ENCODE data around the gene RNF149.

RNF149 gene

GRCh38 chr2:101295895-101296294 is 12.6 kb downstream of the RNF149 start:
- no peak for DNase-seq (ENCODE audit: low read depth, low spot score)

DNA sequence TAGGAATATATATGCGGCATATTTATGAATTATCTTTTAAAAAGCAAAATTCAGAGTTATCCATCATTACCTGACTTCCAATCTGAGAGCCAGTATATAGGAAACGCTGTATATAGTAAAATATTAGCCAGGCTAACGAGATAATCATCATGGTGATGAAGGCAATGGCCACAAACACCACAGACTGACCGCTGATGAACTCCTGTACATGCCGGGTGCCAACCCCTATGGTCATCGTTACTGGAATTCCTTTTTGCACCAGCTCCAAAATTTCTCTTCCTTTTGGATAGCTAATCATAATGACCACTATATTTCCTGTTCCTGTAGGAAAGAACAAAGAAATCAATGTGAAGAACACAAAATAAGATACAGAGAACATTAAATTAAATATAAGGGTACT is 13.6 kb downstream of the RNF149 start:
- no peak for DNase-seq (ENCODE audit: low read depth, low spot score)

DNA sequence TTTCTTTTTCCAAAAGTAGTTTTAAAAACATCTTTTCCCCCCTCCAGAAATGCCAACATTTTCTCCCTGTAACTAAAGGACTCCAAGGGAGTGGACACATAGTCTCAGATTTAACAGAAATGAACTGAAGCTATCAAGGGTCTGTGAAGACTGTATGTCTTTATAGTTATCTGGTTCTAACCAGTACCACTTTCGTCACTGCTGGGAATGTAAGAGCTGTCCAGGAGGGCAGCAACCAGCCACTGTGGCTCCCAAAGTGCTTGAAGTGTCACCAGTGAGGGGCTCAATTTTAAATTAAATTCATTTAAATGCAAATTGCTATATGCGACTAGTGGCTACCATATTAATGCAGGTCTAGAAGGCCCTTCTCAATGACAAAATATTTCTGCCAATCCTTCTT is 15.0 kb downstream of the RNF149 start:
- no peak for DNase-seq (ENCODE audit: low read depth, low spot score)

DNA sequence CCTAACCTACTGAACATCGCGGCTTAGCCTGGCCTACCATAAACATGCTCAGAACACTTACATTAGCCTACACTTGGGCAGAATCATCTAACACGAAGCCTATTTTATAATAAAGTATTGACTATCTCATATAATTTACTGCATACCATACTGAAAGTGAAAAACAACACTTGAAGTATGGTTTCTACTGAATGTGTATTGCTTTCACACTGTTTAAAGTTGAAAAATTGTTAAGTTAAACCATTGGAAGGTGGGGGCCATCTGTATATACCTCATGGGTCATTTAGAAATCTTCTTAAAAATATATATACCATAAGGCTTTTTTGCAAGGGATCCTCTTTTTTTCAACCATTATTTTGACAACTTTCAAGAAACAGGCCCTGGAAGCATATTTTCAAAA is 16.5 kb downstream of the RNF149 start:
- DNase-seq (ENCODE audit: low read depth, low spot score), result no peak

DNA sequence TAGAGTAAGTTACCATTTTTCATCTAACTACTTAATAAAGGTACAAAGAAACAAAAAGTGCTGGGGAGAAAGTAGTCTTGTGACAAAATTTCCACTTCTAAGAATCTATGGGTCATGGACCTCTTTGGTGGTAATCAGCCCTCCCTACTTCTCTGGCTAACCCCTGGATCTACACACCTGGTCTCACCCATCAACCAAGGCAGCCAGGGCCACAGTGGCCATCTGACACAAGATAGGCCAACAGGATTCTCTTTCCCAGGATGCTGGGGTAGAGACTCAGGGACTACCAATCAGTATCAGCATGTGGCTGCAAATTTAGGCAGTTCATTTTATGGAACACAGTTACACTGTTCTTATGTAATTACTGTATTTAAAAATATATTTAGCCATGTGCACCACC is 17.8 kb downstream of the RNF149 start:
- no peak for DNase-seq (ENCODE audit: low read depth, low spot score)

- DNase-seq (ENCODE audit: low read depth, low spot score), result no peak
Observed at GRCh38 chr2:101287303-101287702, 21.2 kb downstream of the RNF149 start.

- DNase-seq (ENCODE audit: low read depth, low spot score), result no peak
Observed at GRCh38 chr2:101286684-101287083, 21.8 kb downstream of the RNF149 start.

- DNase-seq (ENCODE audit: low read depth, low spot score), result no peak
Observed at GRCh38 chr2:101282980-101283379, 25.5 kb downstream of the RNF149 start.

- DNase-seq (ENCODE audit: low read depth, low spot score), result no peak
Observed at GRCh38 chr2:101281482-101281881, 27.0 kb downstream of the RNF149 start.

DNA sequence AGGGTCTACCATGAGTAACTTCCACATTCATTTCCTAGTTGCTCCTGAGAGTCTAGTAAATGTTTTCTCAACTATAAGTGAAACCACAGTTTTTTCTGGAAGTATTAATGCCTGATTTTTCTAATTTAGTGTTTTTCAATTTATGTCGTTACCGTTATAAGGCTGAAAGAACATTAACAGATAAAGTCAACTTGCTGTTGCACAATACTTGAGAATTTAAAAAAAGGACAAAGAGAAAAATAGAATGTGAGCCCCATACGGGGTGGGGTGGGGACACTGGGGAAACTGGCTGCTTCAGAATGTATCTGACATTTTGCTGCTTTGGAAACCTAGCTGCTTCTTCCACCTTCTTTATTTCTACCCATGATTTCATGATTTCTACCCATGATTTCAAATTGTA is 29.6 kb downstream of the RNF149 start:
- no peak for DNase-seq (ENCODE audit: low read depth, low spot score)

- no peak for DNase-seq (ENCODE audit: low read depth, low spot score)
Observed at GRCh38 chr2:101277111-101277510, 31.4 kb downstream of the RNF149 start.

DNA sequence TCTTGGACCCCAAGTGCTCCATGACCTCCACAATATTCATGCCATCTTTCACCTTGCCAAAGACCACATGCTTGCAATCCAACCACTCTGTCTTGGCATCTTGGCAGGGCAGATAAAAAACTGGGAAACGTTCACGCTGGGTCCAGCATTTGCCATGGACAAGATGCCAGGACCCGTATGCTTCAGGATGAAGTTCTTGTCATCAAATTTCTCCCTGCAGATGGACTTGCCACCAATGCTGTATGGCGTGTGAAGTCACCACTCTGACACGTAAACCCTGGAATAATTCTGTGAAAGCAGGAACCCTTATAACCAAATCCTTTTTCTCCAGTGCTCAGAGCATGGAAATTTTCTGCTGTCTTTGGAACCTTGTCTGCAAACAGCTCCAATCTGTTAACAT is 34.4 kb downstream of the RNF149 start:
- no peak for DNase-seq (ENCODE audit: low read depth, low spot score)

DNA sequence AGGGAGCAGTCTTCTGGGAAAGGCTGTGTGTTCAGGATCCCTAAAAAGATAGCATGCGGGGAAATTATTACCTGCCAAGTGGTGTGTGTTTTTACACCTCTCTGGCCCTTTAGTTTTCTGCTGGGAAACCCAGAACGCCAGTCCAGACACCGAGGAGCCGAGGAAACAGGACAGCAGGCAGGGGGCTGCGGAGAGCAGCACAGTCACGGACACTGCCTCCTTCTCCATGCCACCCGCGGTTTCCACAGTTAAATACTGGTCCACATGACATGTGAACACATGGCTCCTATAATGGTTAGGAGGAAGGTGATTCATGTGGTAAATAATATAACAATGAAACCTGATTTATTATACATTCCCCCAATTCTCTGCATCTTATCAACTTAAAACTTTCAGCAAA is 35.4 kb downstream of the RNF149 start:
- DNase-seq (ENCODE audit: low read depth, low spot score), result no peak

GRCh38 chr2:101272045-101272784 is 36.3 kb downstream of the RNF149 start:
- DNase-seq (ENCODE audit: low read depth, low spot score), result no peak

- DNase-seq (ENCODE audit: low read depth, low spot score), result no peak
Observed at GRCh38 chr2:101270700-101271259, 37.7 kb downstream of the RNF149 start.

DNA sequence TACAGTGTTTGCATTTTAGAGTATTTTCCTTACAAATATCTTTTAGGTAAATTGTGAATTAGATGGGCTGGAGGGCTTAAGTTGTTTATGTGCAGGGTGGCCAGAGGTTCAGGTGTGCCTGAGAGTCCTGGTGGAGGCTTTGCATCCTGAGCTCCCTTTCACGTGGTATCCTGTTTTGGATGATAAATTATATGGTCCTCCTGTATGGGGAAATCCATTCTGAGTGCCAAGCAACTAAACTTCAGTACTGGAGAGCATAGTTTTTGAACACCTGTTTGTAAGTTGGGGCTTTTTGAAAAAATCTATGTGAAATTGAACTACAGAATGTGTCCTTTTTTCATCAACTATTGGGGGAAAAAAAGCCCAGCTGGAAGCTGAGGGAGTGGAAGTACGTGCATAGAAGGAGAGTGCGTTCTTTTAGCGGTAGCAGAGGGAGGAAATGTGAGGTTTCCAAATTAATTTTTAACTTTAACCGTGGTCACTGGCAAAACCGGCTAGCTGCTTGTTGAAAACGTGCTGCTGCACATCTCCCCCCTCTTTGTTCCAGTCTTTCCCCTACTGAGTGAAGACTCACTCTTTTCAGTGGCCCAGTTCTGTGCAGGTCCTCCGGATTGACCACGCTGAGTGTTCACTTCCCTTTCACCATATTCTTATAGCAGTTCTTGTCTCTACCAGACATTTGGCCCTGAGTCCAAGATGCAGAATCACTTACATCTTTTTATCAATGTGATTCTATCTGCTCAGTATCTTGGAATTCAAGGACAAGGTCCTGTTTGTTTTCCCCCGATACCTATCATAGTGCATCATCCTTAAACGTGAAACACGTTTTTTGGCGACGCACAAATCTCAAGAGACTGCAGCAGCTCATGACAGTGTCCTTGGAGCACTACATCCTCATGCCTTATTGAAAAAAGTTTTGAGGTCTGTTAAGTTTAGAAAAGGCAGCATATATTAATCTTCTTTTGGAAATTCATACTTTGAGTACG is 40.5 kb downstream of the RNF149 start:
- no peak for DNase-seq (ENCODE audit: low read depth, low spot score)

DNA sequence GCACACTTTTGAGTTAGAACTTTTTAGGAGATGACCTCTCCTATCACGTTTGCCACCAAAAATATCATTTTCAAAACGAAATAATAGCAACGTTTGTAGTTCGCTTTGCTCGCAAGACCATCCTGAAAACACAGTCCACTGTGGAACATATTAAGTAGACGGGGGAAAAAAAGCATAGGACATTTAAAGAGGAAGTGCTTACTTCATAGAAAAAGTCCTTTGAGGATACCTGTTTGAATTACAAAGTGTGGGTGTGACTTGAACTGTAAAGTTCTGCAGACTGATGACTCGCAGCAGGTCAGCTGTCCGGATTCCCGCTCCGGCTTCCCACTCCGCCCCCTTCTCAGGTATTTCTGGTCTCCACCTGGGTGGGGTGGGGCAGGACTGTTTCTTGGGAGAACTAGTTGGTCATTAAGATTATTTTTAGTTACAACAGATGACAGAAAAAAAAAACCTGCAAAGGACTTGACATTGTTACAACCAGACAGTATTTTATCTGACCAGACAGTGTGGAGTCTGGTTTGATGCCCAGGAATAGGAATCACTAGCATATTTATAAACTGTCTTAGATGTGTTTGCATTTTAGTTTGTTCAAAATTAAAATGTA is 42.5 kb downstream of the RNF149 start:
- DNase-seq (ENCODE audit: low read depth, low spot score), result no peak

DNA sequence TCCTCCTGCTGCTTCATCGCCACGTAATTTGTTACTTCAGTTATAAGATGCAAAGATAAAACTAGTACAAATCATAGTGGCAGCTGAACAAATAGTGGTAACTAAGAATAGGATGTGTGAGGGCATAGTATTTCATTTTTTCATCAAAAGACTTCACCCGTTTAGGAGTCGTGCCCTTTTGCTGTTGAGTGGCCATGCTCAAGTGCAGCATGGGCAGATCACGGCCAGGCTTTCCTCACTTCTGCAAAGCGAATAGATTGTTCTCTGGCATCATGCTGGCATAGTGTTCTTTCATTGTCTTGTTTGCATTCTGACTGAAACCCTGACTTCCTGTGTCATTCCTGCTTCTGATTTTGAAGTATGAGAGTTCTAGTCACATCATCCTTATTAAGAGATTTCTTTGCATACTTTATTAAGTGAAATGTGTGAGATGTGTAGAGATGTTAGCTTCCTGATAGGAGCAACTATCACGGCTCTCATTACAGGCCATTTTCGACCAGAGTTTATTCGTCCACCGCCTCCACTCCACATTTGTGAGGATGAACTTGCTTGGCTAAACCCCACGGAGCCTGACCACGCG is 44.1 kb downstream of the RNF149 start:
- DNase-seq (ENCODE audit: low read depth, low spot score), result no peak

DNA sequence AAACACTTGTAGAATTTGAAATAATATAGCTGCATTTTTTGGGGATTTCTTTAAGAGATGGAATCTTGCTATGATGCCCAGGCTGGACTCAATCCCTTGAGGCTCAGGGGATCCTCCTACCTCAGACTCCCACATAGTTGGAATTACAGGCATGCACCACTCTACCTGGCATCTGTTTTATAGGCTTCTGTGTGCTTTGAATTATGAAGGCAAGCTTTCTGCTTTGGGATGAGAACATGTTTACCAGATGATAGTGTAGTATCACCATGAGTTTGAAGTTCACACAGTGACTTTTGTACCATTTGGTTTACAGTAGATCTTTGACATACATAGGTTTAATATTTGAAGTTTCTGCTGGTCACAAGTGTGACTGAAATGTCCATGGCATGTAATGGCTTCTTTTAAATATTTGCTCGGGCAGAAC is 45.1 kb downstream of the RNF149 start:
- DNase-seq (ENCODE audit: low read depth, low spot score), result no peak

DNA sequence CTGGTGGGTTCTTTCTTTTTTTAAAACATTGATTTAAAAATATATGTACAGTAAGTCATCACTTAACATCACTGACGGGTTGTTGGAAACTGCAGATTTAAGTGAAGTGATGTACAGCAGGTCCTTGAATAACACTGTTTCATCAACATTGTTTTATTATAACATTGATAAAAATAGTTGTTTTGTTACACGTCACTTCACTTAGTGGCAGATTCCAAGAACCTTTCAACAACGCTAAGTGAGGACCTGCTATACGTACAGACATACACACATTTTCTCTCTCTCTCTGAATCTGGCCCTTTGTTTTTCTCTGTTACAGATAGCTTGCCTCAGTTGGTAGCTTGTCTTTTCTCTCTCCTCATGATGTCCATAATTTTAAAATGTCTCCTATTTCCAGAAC is 46.4 kb downstream of the RNF149 start:
- no peak for DNase-seq (ENCODE audit: low read depth, low spot score)

- no peak for DNase-seq (ENCODE audit: low read depth, low spot score)
Observed at GRCh38 chr2:101258804-101259203, 49.7 kb downstream of the RNF149 start.

DNA sequence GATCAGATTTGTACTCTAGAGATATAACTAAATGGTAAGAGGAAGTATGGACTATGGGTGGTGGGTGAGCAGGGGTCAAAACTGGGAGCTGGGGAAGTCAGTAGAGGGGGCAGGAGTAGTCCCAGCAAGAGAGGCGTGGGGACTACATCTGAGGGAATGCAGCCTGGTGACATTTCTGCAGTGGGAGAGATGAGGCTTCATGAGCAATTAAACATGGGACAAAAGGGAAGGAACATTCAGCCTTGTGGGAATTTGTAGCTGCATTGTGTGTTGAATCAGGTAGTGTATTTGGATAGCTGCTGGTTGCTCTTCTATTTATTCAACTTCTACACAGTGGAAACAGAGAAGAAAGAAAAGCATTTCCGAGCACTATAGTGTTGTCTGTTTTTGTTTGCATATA is 52.2 kb downstream of the RNF149 start:
- DNase-seq (ENCODE audit: low read depth, low spot score), result no peak

Measured in activated CD4-positive, CD25-positive, alpha-beta regulatory T cell treated with anti-CD3 and anti-CD28 coated beads, Interleukin-2, amount 50 U/mL, for 16 hours (primary cell).